SU-DHL-6 (cell line): Measurements from ENCODE around the gene TOP2B.

Source experiments
- EZH2phosphoT487 ChIP-seq: fragments of 200-600 bp; sonication (generic), shearing (Covaris generic); conservative IDR thresholded peaks from 2 replicates; pipeline ENCODE4 v1.6.1; 2018; ENCODE audit warnings: mild to moderate bottlenecking, antibody characterized with exemption, low read length, moderate library complexity, mixed read lengths
- TF ChIP-seq, protein P1 (sequence below): fragments of 200-600 bp; sonication (generic); IDR thresholded peaks from one replicate; pipeline ENCODE4 v1.5.1; 2017; ENCODE audit warnings: antibody characterized with exemption, mild to moderate bottlenecking, low read length, moderate library complexity; ENCODE audit not compliant: insufficient read depth, poor library complexity, severe bottlenecking

DNA sequence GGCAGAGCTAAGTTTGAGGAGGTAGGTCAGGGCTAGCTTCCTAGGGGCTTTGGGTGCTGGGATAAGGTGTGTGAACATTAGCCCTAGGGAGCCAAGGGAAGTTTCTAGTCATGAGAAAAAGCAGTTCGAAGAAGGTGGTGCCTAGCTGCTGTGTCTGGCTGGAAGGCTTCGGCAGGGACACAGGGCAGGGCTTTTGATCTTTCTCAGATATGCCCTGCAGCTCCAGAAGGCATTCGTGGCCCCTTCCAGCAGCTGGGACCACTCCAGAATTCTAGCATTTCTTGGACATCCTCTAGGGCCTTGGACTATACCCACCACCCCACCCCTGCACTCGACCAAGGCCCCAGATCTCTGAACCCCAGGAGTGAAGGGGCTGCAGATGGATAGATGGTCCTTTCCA, 88.6 kb downstream of the TOP2B start:
- TF ChIP-seq, protein P1, sequence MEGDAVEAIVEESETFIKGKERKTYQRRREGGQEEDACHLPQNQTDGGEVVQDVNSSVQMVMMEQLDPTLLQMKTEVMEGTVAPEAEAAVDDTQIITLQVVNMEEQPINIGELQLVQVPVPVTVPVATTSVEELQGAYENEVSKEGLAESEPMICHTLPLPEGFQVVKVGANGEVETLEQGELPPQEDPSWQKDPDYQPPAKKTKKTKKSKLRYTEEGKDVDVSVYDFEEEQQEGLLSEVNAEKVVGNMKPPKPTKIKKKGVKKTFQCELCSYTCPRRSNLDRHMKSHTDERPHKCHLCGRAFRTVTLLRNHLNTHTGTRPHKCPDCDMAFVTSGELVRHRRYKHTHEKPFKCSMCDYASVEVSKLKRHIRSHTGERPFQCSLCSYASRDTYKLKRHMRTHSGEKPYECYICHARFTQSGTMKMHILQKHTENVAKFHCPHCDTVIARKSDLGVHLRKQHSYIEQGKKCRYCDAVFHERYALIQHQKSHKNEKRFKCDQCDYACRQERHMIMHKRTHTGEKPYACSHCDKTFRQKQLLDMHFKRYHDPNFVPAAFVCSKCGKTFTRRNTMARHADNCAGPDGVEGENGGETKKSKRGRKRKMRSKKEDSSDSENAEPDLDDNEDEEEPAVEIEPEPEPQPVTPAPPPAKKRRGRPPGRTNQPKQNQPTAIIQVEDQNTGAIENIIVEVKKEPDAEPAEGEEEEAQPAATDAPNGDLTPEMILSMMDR = no peak
- no peak for TF ChIP-seq EZH2phosphoT487
